Measurements from ENCODE around the gene ATP1B2.

Gene ATP1B2

GRCh38 chr17:7626956-7627249 lies 23.8 kb upstream of the ATP1B2 start:
- in situ Hi-C loops (cut with HindIII; ENCODE audit: low sequenced_read_pairs), result no loop called here
- TF ChIP-seq CTCF (IDR thresholded peaks at IDR 0.05; ENCODE audit: low read depth, low read length), result no peak
- peak overlapping the region; percentile 83 for H3K4me3 ChIP-seq (ENCODE audit: low read depth, low read length)
- DNase-seq (ENCODE audit: low read depth, low spot score), result peak; percentile 5

- H3K4me3 ChIP-seq (ENCODE audit: low read depth, low read length), result peak within 1 kb of the TSS; percentile 83
- peak; percentile 93 for DNase-seq (ENCODE audit: low read depth, low spot score)
- in situ Hi-C loops (cut with HindIII; ENCODE audit: low sequenced_read_pairs), result no loop called here
- no peak for TF ChIP-seq CTCF (IDR thresholded peaks at IDR 0.05; ENCODE audit: low read depth, low read length)
These were observed 23.2 kb upstream of the ATP1B2 start, which contains the start of gene SAT2 for GRCh38 chr17:7627250-7628121. SAT2 (minus strand) TSS chr17:7627821; CDS start chr17:7627635, 186 bp downstream.

GRCh38 chr17:7629939-7630571 lies 20.7 kb upstream of the ATP1B2 start, which contains the start of gene SHBG:
SHBG (plus strand) TSS chr17:7630135; CDS start chr17:7630173, 38 bp downstream.
- no peak for TF ChIP-seq CTCF (IDR thresholded peaks at IDR 0.05; ENCODE audit: low read depth, low read length)
- in situ Hi-C loops (cut with HindIII; ENCODE audit: low sequenced_read_pairs), result no loop called here
- no peak within 1 kb of the TSS for H3K4me3 ChIP-seq (ENCODE audit: low read depth, low read length)
- DNase-seq (ENCODE audit: low read depth, low spot score), result no peak

GRCh38 chr17:7631398-7632380 lies 19.0 kb upstream of the ATP1B2 start:
- DNase-seq (ENCODE audit: low read depth, low spot score), result no peak
- TF ChIP-seq CTCF (IDR thresholded peaks at IDR 0.05; ENCODE audit: low read depth, low read length), result no peak
- H3K4me3 ChIP-seq (ENCODE audit: low read depth, low read length), result no peak overlapping the region
- in situ Hi-C loops (cut with HindIII; ENCODE audit: low sequenced_read_pairs), result no loop called here

DNA sequence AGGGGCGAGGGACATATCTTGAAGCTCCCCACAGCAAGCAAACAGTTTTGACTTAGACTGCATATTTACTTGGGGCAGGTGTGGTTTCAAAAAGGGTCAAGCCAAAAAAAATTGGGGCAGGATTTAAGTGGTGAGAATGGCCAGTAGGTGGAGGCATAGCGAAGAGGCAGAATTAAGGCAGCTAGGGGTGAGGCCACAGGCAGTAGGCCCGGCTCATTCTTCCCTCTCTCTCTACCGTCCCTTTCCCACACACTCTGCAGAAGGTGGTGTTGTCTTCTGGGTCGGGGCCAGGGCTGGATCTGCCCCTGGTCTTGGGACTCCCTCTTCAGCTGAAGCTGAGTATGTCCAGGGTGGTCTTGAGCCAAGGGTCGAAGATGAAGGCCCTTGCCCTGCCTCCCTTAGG lies 18.2 kb upstream of the ATP1B2 start:
- peak; percentile 60 for TF ChIP-seq CTCF (IDR thresholded peaks at IDR 0.05; ENCODE audit: low read depth, low read length)
- peak; percentile 39 for DNase-seq (ENCODE audit: low read depth, low spot score)
- H3K4me3 ChIP-seq (ENCODE audit: low read depth, low read length), result no peak overlapping the region
- in situ Hi-C loops (cut with HindIII; ENCODE audit: low sequenced_read_pairs), result no loop called here

- TF ChIP-seq CTCF (IDR thresholded peaks at IDR 0.05; ENCODE audit: low read depth, low read length), result no peak
- H3K4me3 ChIP-seq (ENCODE audit: low read depth, low read length), result no peak overlapping the region
- in situ Hi-C loops (cut with HindIII; ENCODE audit: low sequenced_read_pairs), result no loop called here
- no peak for DNase-seq (ENCODE audit: low read depth, low spot score)
These were observed 17.6 kb upstream of the ATP1B2 start for GRCh38 chr17:7633093-7633492.
